K562 (cell line): ENCODE measurements around the gene HUS1. TPM values are rescaled to one million over a fixed set of nuclear protein-coding genes. Genes with fewer than 3 reads are reported as not detected.

Source experiments
- ATAC-seq: fragments of 200-7000 bp; cut with Tn5 transposase; 3 replicates; pipeline ENCODE4 v1.9.1; 2020; ENCODE audit warnings: moderate library complexity
- BruUV-seq: library from RNA; stranded (reverse); fragments of 400-500 nt; replicated peaks from 2 replicates; lab custom pipeline; 2021; lab: Mats Ljungman, UMichigan
- CTCF ChIA-PET: fragments of 300-600 bp; formaldehyde crosslinking; extraction: SDS; loops from one replicate; lab custom pipeline; 2021; ENCODE audit warnings: low intra/inter-chr PET ratio; lab: Yijun Ruan, JAX
- POLR2A ChIA-PET: fragments of 300-600, 350-650 bp; sonication (Branson Sonifier 250); formaldehyde crosslinking; extraction: SDS; loops from one replicate; lab custom pipeline; 2021; ENCODE audit warnings: antibody characterized with exemption, inconsistent platforms; lab: Yijun Ruan, JAX
- DNase-seq, 4 experiments: peaks; one replicate each; pipeline versions ENCODE4 v3.0.0 to v3.0.0-alpha.2; 2011 to 2018; ENCODE audit warnings: low spot score in 3 of 4, mixed read lengths in 3 of 4; ENCODE audit errors: extremely low read depth in 1 of 4
- FAIRE-seq: peaks from 2 replicates; lab custom pipeline; 2011; peaks lifted over from hg19 to GRCh38; lab: Jason Lieb, UNC
- H2AFZ ChIP-seq: 2 replicates; pipeline ENCODE4 v1.6.0; 2011; ENCODE audit warnings: low read depth, low read length, control low read depth, inconsistent platforms
- H3K27ac ChIP-seq: fragments of 200-600 bp; 3 replicates; pipeline ENCODE4 v1.8.0; 2011; ENCODE audit warnings: low read depth, mild to moderate bottlenecking, control low read depth, inconsistent platforms, low read length, moderate library complexity, mixed read lengths; ENCODE audit errors: extremely low read depth
- H3K27me3 ChIP-seq, 2 experiments: fragments of 300-600 bp in 1 of 2; 2 replicates in 1 of 2; 3 replicates in 1 of 2; pipeline versions ENCODE4 v1.6.0 to v1.8.0; 2011; ENCODE audit warnings: inconsistent platforms in 2 of 2, low read length in 2 of 2, mild to moderate bottlenecking in 1 of 2, mixed read lengths in 1 of 2, moderate library complexity in 1 of 2; ENCODE audit not compliant: control insufficient read depth in 2 of 2, insufficient read depth in 2 of 2
- H3K36me3 ChIP-seq: fragments of 300-600 bp; 3 replicates; pipeline ENCODE4 v1.8.0; 2011; ENCODE audit warnings: mild to moderate bottlenecking, low read length, inconsistent platforms; ENCODE audit not compliant: control insufficient read depth, insufficient read depth
- H3K4me1 ChIP-seq, 2 experiments: fragments of 200-600 bp in 1 of 2; replicated peaks in 1 of 2; 2 replicates in 1 of 2; 3 replicates in 1 of 2; pipeline versions ENCODE4 v1.5.1 to v1.8.0; 2011; ENCODE audit warnings: inconsistent platforms in 2 of 2, low read length in 2 of 2, mild to moderate bottlenecking in 1 of 2, mixed read lengths in 1 of 2, moderate library complexity in 1 of 2; ENCODE audit not compliant: control insufficient read depth in 2 of 2, insufficient read depth in 2 of 2
- H3K4me2 ChIP-seq: 2 replicates; pipeline ENCODE4 v1.6.1; 2011; ENCODE audit warnings: low read length, control low read depth, inconsistent platforms, mixed read lengths; ENCODE audit not compliant: insufficient read depth
- H3K4me3 ChIP-seq: fragments of 200-600 bp; sonication (generic), shearing (Covaris generic); 2 replicates; pipeline ENCODE4 v1.5.1; 2016; ENCODE audit warnings: control low read depth, inconsistent platforms
- H3K79me2 ChIP-seq: fragments of 200-600 bp; 3 replicates; pipeline ENCODE4 v1.8.0; 2011; ENCODE audit warnings: low read length, inconsistent platforms; ENCODE audit not compliant: control insufficient read depth, insufficient read depth
- H3K9ac ChIP-seq, 2 experiments: 2 replicates each; pipeline versions ENCODE4 v1.6.0 to v1.6.1; 2011; ENCODE audit warnings: low read depth in 2 of 2, low read length in 2 of 2, control low read depth in 1 of 2, inconsistent platforms in 1 of 2, mild to moderate bottlenecking in 1 of 2, mixed read lengths in 1 of 2; ENCODE audit not compliant: insufficient read depth in 1 of 2
- H3K9me1 ChIP-seq: one replicate; pipeline ENCODE4 v1.6.0; 2011; ENCODE audit warnings: inconsistent platforms, mild to moderate bottlenecking, low read length, moderate library complexity; ENCODE audit not compliant: control insufficient read depth, insufficient read depth
- H3K9me3 ChIP-seq: replicated peaks from 2 replicates; pipeline ENCODE4 v1.5.1; 2011; ENCODE audit warnings: low read depth, low read length, inconsistent platforms; ENCODE audit not compliant: control insufficient read depth, insufficient read depth
- H4K20me1 ChIP-seq: replicated peaks from 2 replicates; pipeline ENCODE4 v1.6.1; 2011; ENCODE audit warnings: low read length, inconsistent platforms, mixed read lengths; ENCODE audit not compliant: control insufficient read depth, insufficient read depth
- CGGBP1 ChIP-seq: fragments of 250-450 bp; sonication (Bioruptor Pico); IDR thresholded peaks from 2 replicates; pipeline ENCODE4 v1.9.0; 2021; ENCODE audit warnings: mild to moderate bottlenecking
- KAT2B ChIP-seq: IDR thresholded peaks from one replicate; pipeline ENCODE4 v1.6.1; 2012; ENCODE audit warnings: low read depth, mild to moderate bottlenecking, control low read depth, inconsistent platforms, low read length, moderate library complexity
- MAFG ChIP-seq: fragments of 450-650 bp; conservative IDR thresholded peaks from 2 replicates; pipeline ENCODE4 v1.6.1; 2016; ENCODE audit warnings: missing genetic modification characterization, missing compliant biosample characterization
- RBM17 ChIP-seq: fragments of 200-400 bp; formaldehyde crosslinking; IDR thresholded peaks from 2 replicates; pipeline ENCODE4 v1.6.1; 2017; ENCODE audit warnings: low read depth, mild to moderate bottlenecking, low read length, borderline replicate concordance
- TEAD4 ChIP-seq, 2 experiments: sonication (generic) in 1 of 2; formaldehyde crosslinking in 1 of 2; IDR thresholded peaks; 2 replicates each; pipeline versions ENCODE4 v1.6.1 to v1.8.0; 2012 to 2022; ENCODE audit warnings: borderline replicate concordance in 1 of 2, inconsistent platforms in 1 of 2, low read length in 1 of 2, mild to moderate bottlenecking in 1 of 2, missing genetic modification reagents in 1 of 2
- XRCC5 ChIP-seq: fragments of 200-400 bp; formaldehyde crosslinking; IDR thresholded peaks from 2 replicates; pipeline ENCODE4 v1.6.1; 2017; ENCODE audit warnings: low read depth, mild to moderate bottlenecking, low read length
- WGBS: fragments of 100-300 bp; shearing (Covaris generic); methylation state at CpG from one replicate; pipeline ENCODE4 v1.1.6; 2016; ENCODE audit warnings: low coverage, mixed read lengths; ENCODE audit not compliant: insufficient coverage; ENCODE audit errors: missing lambda C conversion rate; 5-methylcytosine and 5-hydroxymethylcytosine counted together
- in situ Hi-C: fragments of 300-500 bp; cut with MboI; formaldehyde crosslinking; loops from 4 replicates; pipeline ENCODE4 v1.15.0; 2018; ENCODE audit warnings: inconsistent platforms, mixed read lengths
- intact Hi-C: fragments of 100-400 bp; cut with micrococcal nuclease; formaldehyde crosslinking; loops from 2 replicates; pipeline ENCODE4 v1.14.2; 2022
- polyA plus RNA-seq, 8 experiments: library from polyadenylated mRNA; depleted of rRNA in 4 of 8; stranded (reverse) in 5 of 8; unstranded in 3 of 8; fragments of >200 nt; fragmentation: Nextera tagmentation in 2 of 8; fragmentation: Illumina TruSeq in 1 of 8; extraction: Ambion mirVana in 2 of 8; extraction: Trizol in 1 of 8; gene quantifications; 2 replicates each; pipeline versions ENCODE4 v1.2.1 to v1.2.3, GENCODE V29; 2011 to 2014; ENCODE audit warnings: inconsistent platforms in 1 of 8, missing spikeins in 1 of 8
- total RNA-seq, 7 experiments: library from RNA; depleted of rRNA in 6 of 7; stranded (reverse); fragments of >200 nt in 6 of 7; fragmentation: Illumina TruSeq in 2 of 7; extraction: Trizol in 2 of 7; gene quantifications; 2 replicates each; pipeline versions ENCODE4 v1.2.1 to v1.2.3, GENCODE V29; 2011 to 2021; ENCODE audit warnings: low replicate concordance in 1 of 7

Gene HUS1
- total and polyA plus RNA-seq, 9 of the 15 experiments (the other 6 are each of a cell fraction or from before 2014, with no cell fraction given), result 11.5 to 27.0 (median 16.5) TPM

DNA sequence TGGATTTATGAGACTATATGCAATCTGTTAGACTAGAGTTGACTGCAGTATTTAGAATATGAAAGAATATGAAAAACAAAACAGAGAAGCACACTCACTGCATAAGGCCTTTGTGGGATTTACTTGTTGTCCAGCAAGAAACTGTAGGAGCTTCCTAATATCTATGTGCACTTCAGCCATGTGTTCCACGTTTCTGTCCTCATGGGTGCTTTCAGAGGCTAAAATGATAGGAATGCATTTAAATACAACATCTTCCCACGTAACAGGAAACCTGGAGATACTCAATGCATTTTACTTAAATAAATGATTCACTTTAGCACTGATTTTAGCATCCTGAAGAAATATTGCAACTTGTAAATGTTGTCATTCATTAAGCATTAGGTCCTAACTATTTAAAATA lies 11.7 kb downstream of the HUS1 start (continued):
- TF ChIP-seq TEAD4 (IDR thresholded peaks at IDR 0.05; ENCODE audit: low read length), result no peak
- TF ChIP-seq TEAD4 (CRISPR knock-in tag; IDR thresholded peaks at IDR 0.05; ENCODE audit: borderline replicate concordance), result no peak
- TF ChIP-seq RBM17, result no peak
- no peak for TF ChIP-seq CGGBP1
- TF ChIP-seq XRCC5, result no peak

DNA sequence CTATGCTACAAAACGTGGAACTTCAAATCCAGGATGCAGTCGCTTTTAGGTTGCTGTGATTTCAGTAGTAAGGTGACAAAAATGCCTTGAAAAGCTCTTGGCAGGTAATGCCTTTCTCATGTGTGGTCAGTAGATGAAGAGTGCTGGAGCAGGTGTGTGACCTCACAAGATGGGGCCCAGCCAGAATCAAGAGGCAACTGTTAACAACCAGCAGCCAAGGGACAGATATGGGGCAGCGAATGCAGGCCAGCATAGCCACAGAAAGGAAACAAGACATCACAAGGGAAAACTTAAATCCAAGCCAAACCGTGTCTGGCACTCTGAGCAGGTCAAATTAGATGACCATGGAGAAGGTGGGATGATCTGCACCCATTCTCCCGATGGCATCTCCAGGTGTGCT lies 12.3 kb downstream of the HUS1 start:
- no peak overlapping the region for H3K9ac ChIP-seq
- no peaks in the 10 kb centered on the region for H4K20me1 ChIP-seq
- no peak overlapping the region for H3K4me3 ChIP-seq
- no peak for TF ChIP-seq MAFG (tag)
- TF ChIP-seq KAT2B, result no peak
- H3K36me3 ChIP-seq, result peaks cover 82% of the 10 kb centered on the region
- ChIA-PET CTCF (interaction anchor here (1.0 kb wide), 1 partner anchor 22 kb away, joined by 3 read pairs; no protein-coding TSS in a partner anchor), POLR2A (no interaction called here)
- H3K9me3 ChIP-seq, result no peaks in the 10 kb centered on the region
- no peaks in the 10 kb centered on the region for H3K27me3 ChIP-seq
- no peaks in the 10 kb centered on the region for H3K9me1 ChIP-seq
- no peak for FAIRE-seq
- no peak for DNase-seq
- H3K79me2 ChIP-seq, result no peaks in the 10 kb centered on the region
- intact Hi-C loops (no loop called here), in situ Hi-C loops (no loop called here)
- no peak overlapping the region for H3K27ac ChIP-seq
- no peaks in the 10 kb centered on the region for H3K4me1 ChIP-seq
- no TSS peak for BruUV-seq
- 91% methylated on average over 5 of the region's 5 CpGs for WGBS
- H2AFZ ChIP-seq, result no peak overlapping the region
- no peak overlapping the region for H3K4me2 ChIP-seq
- no peak for ATAC-seq
